ENCODE measurements around the gene CYP4F8. TPM values are rescaled to one million over a fixed set of nuclear protein-coding genes. Genes with fewer than 3 reads are reported as not detected.

Gene CYP4F8
- total and polyA plus RNA-seq, 12 donors, result not detected

DNA sequence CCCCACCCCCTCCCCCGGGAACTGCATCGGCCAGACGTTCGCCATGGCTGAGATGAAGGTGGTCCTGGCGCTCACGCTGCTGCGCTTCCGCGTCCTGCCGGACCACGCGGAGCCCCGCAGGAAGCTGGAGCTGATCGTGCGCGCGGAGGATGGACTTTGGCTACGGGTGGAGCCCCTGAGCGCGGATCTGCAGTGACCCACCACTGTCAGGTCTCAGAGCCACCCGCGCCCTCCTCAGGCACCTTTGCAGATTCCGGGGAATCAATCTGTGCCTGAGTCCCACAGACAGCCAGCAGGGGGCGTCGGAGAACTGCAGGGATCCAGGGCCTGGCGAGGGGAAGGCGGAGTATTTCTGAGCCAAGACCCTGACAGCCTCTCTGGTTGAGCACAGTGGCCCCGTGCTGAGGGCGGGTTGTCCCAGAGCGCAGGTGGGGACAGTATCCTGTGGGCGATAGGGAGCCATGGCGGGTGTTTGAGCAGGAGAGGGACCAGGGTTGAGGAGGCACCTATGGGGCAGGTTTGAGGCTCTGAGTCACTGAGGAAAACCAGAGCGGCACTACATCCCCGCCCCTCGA is 30.4 kb upstream of the CYP4F8 start:
- TF ChIP-seq CTCF (IDR thresholded peaks at IDR 0.05), result peak; percentile 63 to 80 (median 76)
- no peak for TF ChIP-seq POLR2A (IDR thresholded peaks at IDR 0.05)
- peaks cover 27% of the 10 kb centered on the region for H3K27me3 ChIP-seq
- no peak overlapping the region for H3K4me3 ChIP-seq
- no peaks in the 10 kb centered on the region for H3K36me3 ChIP-seq (replicated peaks in 1 of 2)
- DNase-seq, result peak; percentile 67 to 85 (median 79)
- 10 to 41% (median 15%) methylated on average over 5 to 35 of the region's 35 CpGs for whole genome bisulfite sequencing, 4 donors
- intact Hi-C loops (cut with DNase I), result no loop called here
- H3K9me3 ChIP-seq (replicated peaks in 1 of 3), result no peaks in the 10 kb centered on the region
- no peaks in the 10 kb centered on the region for H3K4me1 ChIP-seq (replicated peaks in 1 of 2)
- no peak overlapping the region for H3K27ac ChIP-seq

DNA sequence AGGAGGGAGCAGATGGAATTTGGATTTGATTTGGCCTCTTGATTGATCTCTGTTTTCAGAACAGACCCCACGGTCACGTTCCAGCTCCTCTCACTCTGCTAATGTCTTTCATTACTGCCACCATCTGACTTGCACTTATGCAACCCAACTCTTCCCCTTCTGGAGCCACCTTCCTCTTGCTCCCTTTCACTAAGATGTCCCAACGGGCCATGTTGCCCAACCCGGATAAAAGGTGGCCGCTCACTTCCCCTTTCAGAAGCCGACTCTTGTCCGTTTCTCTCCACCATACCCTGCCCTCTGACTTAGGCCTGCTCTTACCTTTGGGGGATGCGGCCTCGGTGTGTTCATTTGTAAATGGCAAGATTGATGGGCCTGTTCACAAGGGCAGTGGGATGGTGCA is 27.4 kb upstream of the CYP4F8 start:
- H3K4me1 ChIP-seq (replicated peaks in 1 of 2), result no peaks in the 10 kb centered on the region
- DNase-seq, result peak in 6 of 7 donors; percentile 14 to 66 (median 33)
- no peaks in the 10 kb centered on the region for H3K9me3 ChIP-seq (replicated peaks in 1 of 3)
- no peak overlapping the region for H3K27ac ChIP-seq
- 68 to 83% (median 70%) methylated on average over 9 of the region's 9 CpGs for whole genome bisulfite sequencing, 4 donors
- peaks cover 22% of the 10 kb centered on the region for H3K27me3 ChIP-seq
- H3K36me3 ChIP-seq (replicated peaks in 1 of 2), result no peaks in the 10 kb centered on the region
- no peak overlapping the region for H3K4me3 ChIP-seq
- intact Hi-C loops (cut with DNase I), result no loop called here
- TF ChIP-seq CTCF (IDR thresholded peaks at IDR 0.05) (no peak), POLR2A (IDR thresholded peaks at IDR 0.05) (no peak)

- no peaks in the 10 kb centered on the region for H3K9me3 ChIP-seq (replicated peaks in 1 of 3)
- no peak overlapping the region for H3K27ac ChIP-seq
- 79 to 93% (median 81%) methylated on average over 1 of the region's 1 CpG for WGBS, 4 donors
- no peaks in the 10 kb centered on the region for H3K4me1 ChIP-seq (replicated peaks in 1 of 2)
- no peak for TF ChIP-seq CTCF (IDR thresholded peaks at IDR 0.05)
- H3K36me3 ChIP-seq (replicated peaks in 1 of 2), result no peaks in the 10 kb centered on the region
- H3K27me3 ChIP-seq, result peaks cover 20% of the 10 kb centered on the region
- DNase-seq, result no peak
- intact Hi-C loops (cut with DNase I), result no loop called here
- H3K4me3 ChIP-seq, result no peak overlapping the region
These were observed 26.8 kb upstream of the CYP4F8 start for GRCh38 chr19:15588265-15588664.

GRCh38 chr19:15589760-15590451 is 25.1 kb upstream of the CYP4F8 start:
- Histone ChIP-seq H3K4me1 (replicated peaks in 1 of 2) (no peaks in the 10 kb centered on the region), H3K27me3 (peaks cover 6% of the 10 kb centered on the region), H3K36me3 (replicated peaks in 1 of 2) (no peaks in the 10 kb centered on the region), H3K9me3 (replicated peaks in 1 of 3) (no peaks in the 10 kb centered on the region), H3K27ac (no peak overlapping the region), H3K4me3 (no peak overlapping the region)
- TF ChIP-seq POLR2A (IDR thresholded peaks at IDR 0.05), result no peak
- no peak for TF ChIP-seq CTCF (IDR thresholded peaks at IDR 0.05)
- intact Hi-C loops (cut with DNase I), result no loop called here
- DNase-seq, result no peak
- WGBS, 4 donors, result 80 to 90% (median 86%) methylated on average over 5 of the region's 5 CpGs
